ENCODE data around the gene SLC9C2.
"Not testable (repeated sequence)": the region's sequence is repeated elsewhere in the genome, so short reads cannot be mapped to it uniquely, and the experiment has no call there.

SLC9C2 gene

DNA sequence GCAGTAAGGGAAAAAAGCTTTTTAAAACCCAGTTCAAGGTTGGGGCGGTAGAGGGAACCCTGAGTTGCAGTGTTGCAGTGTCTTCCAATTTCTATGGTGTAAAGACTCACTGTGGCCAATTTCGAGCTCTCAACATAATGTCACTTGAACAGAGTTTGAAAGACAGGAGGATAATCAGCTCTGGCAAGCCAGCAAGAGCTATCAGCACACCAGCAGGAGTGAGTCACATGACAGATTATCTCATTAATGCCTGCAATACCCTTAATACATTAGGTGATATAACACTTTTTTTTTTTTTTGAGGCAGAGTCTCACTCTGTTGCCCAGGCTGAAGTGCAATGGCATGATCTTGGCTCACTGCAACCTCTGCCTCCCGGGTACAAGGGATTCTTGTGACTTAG is 22.8 kb downstream of the SLC9C2 start:
- DNase-seq (ENCODE audit: low read depth): no peak

DNA sequence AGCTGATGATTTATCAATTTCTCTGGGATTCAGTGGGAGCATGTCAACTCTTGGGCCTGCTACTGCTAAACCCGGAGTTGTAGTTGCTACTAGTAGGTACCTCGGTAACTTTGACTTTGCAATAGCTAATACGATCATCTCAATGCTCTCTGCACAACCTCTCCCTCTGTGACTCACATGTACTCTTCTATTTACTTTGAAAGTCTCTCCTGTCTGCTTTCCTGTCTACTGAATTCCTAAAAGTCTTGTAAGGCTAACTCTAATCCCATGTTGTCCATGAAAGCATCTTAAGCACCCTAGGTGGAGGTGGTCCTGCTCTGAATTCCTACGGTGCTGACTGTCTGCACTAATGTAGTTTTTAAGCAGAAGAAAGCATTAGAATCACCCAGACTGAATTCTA is 29.3 kb downstream of the SLC9C2 start:
- DNase-seq (ENCODE audit: low read depth): no peak

DNA sequence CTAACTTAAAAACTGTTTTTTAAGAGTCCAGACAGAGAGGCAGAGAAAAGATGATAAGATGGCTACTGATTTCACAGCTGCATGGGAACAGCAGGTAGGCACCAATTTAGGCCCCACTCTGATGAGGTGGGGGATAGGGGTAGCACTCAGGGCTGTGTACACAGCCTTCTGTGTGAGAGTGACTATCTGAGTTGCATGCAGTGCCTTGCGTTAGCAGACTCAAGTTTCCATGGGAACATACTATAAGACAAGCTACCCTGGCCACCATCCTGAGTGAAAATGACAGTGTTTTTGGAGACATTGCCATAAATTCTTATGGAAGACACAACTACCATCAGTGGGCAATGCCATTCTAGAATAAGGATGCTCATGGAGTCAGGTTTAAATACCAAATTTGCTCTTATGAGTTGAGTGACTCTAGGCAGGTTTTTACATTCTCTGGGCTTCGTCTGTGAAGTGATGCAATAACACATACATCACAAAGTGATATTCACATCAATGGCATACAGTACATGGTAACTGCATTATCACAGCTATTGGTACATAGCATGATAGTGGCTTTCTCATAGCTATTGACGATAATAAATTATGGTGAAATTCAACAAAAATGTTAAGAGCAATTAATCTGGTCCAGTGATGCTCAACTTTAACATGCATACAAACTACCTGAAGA is 30.5 kb downstream of the SLC9C2 start:
- DNase-seq (ENCODE audit: low read depth): no peak

DNA sequence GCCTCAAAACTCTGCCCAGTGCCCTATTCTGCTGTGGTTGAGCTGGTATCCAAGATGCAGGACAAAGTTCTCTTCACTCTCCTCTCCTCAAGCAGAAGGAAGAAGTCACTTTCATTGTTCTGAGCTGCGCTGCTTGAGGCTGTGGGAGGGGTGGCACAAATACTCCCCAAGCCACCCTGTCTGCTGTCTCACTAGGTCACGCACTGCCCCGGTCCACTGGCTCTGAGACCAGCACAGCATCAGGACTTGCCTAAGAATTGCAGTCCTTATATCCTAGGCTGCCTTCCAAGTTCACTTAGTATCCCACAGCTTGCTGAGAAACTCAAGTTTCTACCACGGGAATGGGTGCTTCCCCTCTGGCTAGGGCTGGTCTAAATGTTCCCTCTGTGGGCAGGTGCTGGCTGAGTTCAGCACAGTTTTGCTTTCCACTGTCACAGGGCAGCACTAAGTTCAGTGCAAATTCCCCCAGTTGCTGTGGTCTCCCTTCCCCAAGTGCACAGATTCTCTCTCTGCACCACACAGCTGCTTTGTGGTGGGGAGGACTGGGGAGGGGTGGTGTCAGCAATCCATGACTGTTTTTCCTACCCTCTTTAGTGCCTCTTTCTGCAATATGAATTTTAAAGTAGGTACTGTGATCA is 32.4 kb downstream of the SLC9C2 start:
- no peak for DNase-seq (ENCODE audit: low read depth)

DNA sequence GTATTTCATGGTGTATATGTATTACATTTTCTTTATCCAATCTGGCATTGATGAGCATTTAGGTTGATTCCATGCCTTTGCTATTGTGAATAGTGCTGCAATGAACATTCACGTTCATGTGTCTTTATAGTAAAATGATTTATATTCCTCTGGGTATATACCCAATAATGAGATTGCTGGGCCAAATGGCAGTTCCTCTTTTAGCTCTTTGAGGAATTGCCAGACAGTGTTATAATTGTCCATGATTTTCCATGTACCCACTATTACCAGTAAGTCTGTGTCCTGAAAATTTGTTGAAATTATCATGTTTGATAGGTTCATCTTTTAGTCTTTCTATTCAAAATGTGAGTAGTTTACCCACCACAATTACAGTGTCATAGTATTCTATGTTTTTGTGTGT is 34.4 kb downstream of the SLC9C2 start:
- DNase-seq (ENCODE audit: low read depth): no peak

DNA sequence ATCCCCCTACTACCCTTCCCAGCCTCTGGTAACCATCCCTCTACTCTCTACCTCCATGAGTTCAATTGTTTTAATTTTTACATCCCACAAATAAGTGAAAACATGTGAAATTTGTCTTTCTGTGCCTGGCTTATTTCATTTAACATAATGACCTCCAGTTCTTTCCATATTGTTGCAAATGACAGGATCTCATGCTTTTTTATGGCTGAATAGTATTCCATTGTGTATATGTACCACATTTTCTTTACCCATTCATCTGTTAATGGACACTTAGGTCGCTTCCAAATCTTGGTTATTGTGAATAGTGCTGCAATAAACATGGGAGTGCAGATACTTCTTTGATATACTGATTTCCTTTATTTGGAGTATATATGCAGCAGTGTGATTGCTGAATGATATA is 39.0 kb downstream of the SLC9C2 start:
- not testable (repeated sequence) for DNase-seq (ENCODE audit: low read depth)

DNA sequence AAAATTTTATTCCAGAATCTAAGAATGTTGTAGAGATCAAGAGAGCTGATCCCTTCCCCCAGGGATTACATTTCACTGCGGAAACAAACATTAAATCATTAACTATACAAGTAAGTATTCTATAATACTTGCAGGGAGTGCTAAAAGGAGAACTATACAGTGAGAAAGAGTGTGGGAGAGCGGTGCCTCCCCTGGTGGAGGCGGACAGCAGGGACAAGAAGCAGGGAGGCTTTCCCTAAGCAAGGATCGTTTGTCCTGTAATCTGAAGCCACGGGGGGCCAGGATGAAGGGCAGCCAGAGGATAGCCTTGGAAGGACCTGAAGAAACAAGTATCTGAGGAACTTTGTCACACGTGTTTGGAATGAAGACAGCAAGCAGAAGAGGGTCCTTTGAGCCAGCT is 40.1 kb downstream of the SLC9C2 start:
- DNase-seq (ENCODE audit: low read depth): no peak

DNA sequence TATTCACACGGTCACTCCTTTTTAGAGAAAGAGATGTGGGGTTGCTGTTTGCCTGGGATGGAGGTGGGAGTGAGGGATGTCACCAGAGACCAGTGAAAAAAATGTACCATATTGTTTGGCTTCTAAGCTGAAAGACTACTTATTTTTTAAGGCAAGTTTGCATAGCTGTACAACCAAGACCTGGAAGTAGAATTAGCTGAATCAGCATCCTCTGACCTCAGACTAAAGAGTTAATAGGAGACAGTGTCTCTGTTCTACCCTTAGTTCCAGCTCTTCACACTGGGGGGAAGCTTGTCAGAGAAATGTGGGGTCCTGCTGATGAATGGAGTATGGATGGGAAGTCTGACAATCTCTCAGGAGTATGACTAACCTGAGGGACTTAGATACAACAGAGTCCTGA is 41.6 kb downstream of the SLC9C2 start:
- DNase-seq (ENCODE audit: low read depth): no peak

DNA sequence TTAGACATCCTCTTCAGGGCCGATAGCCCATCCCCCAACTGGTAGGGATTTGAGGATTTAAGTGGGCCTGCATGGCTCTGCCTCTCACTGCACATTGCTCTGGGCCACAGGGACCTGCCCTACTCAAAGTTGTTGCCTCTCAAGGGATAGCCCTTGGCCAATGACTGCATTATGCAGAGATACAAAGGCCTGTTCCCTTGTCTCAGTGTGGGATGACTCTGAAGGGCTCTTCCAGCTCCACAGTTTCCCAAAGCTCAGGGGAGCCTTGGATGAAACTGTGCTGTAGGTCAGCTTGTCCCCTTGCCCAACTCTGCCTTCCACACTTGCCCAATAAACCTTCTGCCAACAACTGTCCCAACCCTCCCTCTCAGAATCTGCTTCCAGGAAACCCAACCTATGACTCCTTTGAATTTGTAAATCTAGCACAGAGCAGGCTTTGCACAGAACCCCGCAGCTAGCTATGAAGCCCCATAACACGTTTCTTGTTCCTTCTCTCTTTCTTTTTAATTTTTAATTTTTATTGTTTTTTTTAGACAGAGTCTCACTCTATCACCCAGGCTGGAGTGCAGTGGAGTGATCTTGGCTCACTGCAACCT is 42.5 kb downstream of the SLC9C2 start:
- DNase-seq (ENCODE audit: low read depth): no peak

DNA sequence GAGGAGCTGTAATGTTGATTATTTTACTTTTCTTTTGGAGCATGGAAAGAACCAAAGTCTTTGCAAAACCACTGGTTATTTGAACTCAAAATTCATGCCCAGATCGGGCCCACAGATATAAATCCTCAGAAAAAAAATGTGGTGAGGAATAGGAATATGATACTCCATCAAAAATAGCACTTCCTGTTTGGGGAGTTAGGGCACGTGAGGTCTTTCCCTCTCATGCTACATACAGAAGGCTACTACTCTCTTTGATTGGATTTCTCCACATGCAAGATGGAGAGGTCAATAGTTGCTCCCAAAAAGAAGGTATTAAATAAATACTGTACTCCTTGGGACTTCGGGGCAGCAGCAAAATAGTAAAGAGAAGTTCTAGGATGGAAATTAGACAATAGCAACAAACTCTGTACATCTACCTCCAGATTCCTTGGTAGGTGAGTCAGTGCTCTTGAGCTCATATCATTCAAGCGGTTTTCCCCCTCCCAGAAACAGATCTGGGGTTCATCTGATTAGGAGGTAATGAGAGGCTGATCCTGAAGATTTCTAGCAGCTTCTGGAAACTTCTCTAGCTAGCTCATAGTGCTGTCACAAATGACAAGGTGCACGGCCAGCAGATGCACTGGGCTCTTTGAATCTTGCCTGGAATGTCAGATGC is 47.1 kb downstream of the SLC9C2 start:
- no peak for DNase-seq (ENCODE audit: low read depth)

DNA sequence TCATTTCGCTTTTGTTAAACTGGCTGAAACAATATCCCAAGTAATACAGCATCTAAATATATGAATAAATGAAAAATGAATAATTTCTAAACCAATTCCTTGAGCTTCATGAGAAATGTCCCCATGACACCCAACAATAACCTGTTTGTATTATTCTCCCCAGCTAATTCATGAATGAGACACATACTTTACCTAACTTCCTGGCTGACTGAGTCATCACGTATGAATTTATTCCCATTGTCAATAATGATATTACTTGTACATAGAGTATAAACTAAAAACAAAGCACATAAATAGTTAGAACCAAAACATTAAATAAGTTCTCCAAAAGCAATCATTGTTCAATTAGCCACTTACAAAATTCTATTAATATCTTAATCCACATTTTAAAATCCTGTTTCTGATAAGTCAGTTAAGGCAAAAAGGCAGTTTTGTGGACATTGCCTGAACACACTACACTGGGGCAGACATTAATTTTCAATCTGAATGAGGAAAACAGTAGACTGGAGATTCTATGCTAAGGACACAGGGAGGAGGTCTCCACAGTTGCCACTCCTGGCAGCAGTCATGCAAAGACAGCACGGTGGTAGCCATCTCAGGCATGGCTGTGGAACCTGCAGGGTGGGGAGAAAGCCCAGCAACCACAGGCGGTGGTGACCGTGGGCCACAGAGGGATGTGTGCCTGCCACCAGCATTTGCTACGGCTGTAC is 48.2 kb downstream of the SLC9C2 start:
- no peak for DNase-seq (ENCODE audit: low read depth)

DNA sequence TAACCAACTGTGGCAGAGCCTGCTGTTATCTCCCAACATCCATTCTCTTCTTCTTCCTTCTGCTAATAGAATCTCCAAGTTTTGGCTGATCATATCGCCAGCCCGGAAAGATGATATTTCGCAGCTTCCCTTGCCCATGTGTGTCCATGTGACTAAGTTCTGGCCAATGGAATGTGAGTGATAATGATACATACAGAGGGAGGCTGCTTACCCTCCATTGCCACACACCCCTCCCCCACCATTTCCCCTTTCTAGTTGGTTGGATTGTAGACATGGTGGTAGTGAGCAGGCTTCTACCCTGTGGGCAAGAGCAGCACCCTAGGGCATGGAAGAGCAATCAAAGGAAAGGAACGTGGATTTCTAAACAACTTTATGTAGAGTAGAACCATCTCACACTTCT is 48.8 kb downstream of the SLC9C2 start:
- no peak for DNase-seq (ENCODE audit: low read depth)

DNA sequence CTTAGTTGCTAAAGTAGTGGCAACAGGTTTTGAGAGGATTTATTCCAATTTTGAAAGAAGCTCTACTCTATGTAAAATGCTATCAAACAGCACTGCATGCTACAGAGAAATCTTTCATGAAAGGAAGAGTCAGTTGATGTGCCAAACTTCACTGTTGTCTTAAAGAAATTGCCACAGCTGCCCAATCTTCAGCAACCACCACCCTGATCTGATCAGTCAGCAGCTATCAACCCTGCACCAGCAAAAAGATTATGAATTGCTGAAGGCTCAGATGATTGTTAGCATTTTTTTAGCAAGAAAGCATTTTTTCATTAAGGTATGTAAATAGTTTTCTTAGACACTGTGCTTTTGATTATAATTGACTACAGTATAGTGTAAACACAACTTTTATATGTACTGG is 49.6 kb downstream of the SLC9C2 start:
- no peak for DNase-seq (ENCODE audit: low read depth)

DNA sequence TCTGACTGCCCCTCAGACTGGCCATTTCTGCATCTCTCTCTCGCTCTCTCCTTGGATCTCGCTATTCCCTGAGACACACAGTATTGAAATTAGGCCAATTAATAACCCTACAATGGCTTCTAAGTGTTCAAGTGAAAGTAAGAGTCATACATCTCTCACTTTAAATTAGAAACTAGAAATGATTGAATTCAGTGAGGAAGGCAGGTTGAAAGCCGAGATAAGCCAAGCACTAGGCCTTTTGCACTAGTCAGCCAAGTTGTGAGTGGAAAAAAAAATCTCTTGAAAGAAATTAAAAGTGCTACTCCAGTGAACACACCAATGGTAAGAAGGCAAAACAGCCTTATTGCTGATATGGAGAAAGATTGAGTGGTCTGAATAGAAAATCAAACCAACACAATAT is 51.2 kb downstream of the SLC9C2 start:
- DNase-seq (ENCODE audit: low read depth): no peak

DNA sequence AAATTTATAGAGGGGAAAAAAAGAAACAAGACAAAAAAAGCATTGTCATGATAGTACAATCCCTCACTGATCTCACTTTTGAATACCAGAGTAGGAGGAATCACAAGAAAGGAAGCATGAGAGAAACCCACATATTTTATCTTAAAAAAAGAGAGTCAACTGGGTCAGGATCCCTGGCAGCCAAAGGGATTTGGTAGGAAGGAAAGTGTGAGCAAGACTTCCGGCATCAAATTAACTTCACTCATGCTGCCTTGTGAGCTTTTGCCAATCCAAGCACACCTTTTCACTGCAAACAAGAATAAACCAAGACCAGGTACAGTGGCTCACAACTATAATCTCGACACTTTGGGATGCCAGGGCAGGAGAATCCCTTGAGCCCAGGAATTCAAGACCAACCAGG is 53.1 kb downstream of the SLC9C2 start:
- no peak for DNase-seq (ENCODE audit: low read depth)

DNA sequence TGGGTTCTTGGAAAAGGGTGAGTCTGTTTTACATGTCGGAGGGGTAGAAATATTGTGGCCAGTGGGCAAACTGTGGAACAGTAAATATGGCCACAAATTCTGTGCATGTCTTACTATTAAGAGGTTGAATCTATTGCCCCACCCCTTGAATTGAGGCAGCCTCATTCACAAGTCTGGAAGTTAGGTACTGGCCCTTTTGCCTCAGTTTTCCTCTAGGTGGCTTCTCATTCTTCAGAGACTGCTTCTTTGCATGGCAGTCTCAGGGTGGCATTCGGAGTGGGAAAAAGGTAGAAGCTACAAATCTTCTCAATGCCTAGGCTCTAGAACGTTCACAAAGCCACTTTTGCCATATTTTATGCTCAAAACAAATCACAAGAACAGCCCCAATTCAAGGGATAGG is 57.2 kb downstream of the SLC9C2 start:
- DNase-seq (ENCODE audit: low read depth): no peak

DNA sequence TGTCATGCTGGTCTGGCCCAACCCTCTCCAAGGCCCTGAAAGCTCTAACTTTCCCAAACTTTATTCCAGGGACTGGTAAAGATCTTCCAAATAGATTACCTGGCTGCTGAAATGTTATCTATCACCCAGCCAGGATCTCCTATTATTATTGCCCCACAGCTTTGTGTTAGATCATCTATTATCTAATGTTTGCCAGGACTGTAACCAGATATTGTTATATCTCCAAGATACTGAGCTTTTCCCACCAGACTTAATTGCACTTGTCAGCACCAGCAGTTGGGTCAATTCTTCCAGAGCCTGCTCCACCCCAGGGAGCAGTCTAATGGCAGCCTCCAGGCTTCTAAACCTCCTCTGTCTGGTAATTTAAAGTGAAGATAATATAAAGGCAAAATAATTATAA is 66.6 kb downstream of the SLC9C2 start:
- DNase-seq (ENCODE audit: low read depth): no peak

DNA sequence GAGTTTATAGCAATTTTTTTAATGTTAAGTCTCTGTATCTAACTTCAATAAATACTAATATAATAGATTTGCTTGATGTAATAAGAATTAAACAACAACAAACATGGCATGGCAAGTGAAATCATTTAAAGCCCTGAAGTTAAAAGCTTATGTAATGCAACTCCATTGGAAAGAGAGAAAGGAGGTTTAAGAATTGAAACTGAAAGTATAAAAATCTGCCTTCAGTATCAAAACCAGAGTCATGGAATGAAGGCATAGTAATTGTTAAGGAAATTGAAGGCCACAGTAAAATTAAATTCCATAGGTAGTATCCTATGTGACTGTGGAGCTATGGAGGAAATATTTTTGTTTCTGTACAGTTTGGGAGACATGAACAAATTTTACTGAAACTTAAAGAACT is 70.6 kb downstream of the SLC9C2 start:
- DNase-seq (ENCODE audit: low read depth): peak; percentile 3

DNA sequence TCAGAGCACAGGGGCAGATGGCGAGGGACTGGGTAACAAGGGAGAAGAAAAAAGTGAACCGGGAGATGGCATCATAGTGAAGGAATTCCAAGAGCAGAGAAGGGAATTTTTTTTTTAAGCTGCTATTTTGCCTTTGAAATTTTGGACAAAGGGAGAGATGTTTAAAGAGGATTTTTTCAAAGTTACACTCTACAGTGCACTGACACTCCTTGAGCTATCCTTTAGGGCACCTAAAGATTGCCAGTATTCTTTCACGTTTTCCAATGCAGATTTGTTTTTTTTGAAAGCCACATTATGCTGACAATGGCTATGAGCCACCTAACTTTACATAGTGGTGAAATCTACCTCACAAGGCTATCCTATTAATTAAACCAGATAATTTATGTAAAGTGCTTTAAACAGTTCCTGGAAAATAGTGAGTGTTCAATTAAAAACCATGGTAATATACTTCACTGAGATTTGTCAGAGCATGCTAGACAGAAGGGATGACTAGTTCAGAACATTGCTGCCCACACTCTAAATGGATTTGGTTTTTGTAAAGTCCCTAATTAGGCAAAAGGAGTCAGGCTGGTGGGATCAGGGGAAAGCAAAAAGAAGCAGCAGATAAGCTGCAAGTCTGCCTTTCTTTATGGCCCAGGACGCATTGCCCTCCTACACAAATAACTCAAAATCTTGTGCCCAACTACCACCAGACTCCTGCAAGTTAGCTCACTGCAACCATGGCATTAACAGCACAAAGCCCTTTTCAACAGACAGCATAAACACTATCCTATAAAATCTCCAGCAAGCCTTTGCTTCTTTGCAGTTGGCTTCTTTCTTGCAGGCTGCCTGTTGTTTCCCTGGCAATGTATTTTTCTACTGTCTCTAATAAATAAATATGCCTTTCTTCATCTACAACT is 71.8 kb downstream of the SLC9C2 start:
- DNase-seq (ENCODE audit: low read depth): no peak

DNA sequence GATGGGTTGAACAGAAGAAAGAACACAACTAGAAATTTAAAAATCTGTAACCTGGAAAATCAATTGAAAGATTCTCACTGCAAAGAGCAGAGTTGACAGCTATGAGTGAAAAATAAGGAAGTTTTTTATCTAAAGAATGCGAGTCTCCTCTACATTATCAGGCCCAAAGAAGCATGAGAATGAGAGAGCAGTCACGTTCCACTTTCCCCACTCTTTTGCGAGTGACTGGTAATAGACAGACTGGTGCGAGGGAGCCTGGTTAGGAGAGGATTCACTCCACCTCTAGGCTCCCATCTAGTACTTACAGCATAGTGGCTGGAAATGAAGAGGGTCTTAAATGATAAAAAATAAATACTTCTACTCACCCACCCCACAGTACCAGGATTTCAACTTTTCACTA is 73.8 kb downstream of the SLC9C2 start:
- DNase-seq (ENCODE audit: low read depth): no peak

DNA sequence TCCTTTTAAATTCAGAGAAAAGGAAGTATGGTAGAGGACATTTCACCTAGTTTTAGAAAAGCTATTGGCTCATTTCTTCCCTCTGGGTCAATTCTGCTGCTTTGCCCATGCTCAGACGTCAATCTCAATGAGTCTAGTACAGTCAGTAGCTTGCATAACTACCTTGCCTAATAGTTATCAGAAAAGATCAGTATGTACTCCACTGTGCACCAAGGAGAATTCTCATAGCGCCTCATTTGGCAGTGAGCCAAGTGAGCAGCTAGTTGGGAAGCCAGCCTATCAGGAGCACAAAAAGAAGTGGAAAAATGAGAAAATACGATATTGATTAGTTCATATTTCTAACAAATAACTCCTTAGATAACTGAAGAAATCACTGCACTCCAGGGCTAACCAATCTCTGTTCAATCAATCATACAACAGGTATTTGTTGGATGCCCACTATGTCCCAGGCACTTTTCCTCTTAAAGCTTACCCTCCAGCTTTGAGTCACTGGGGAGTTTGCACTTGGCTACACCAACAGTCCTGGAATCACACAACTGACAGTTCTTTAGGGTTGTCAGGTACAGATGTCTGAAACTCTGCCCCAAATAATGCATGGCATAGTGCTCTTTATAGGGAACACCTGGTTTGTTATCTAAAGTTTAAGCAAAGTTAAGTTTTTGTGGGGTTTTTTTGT is 75.6 kb downstream of the SLC9C2 start:
- DNase-seq (ENCODE audit: low read depth): no peak
